ENCODE data around the gene CYP26C1. TPM values are rescaled to one million over a fixed set of nuclear protein-coding genes. Genes with fewer than 3 reads are reported as not detected.

CYP26C1 gene
- total and polyA plus RNA-seq, 2 of the 13 experiments (the other 11 are each of a cell fraction or from before 2014, with no cell fraction given), result 0.02 TPM; not detected in 1

DNA sequence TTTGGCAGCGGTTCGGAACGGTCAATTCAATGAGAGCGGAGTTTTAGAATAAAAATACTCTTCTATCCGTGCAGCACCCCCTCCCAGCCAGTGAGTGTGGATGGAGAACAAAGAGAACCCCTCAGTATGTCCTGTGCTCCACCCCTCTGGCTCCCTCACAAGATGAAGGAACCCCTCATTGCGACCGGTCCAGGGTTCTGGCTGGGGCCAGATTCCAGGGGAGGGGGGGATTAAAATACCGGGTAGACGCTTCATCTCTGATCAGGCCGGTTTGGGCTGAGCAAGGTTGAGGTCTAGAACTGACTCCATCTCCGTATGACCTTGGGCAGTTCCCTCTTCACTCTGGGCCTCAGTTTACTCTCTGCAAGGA lies 5.9 kb downstream of the CYP26C1 start:
- 76% methylated on average over 11 of the region's 11 CpGs for WGBS (ENCODE audit: low lambda C conversion rate)
- Histone ChIP-seq H2AFZ (ENCODE audit: low read length) (no peak overlapping the region), H3K9ac (ENCODE audit: insufficient read depth, low read depth, low read length) (no peak overlapping the region), H3K79me2 (ENCODE audit: insufficient read depth, low read length) (no peaks in the 10 kb centered on the region), H3K9me3 (ENCODE audit: low read length) (no peaks in the 10 kb centered on the region), H4K20me1 (ENCODE audit: insufficient read depth, low read length) (no peaks in the 10 kb centered on the region), H3K4me2 (ENCODE audit: low read depth, low read length) (no peak overlapping the region), H3K27me3 (ENCODE audit: control insufficient read depth in 1 of 2, insufficient read depth in 2 of 2, low read length in 2 of 2) (peaks cover 1 to 23% of the 10 kb centered on the region in 2 experiments; a peak in 4 of 5 replicates), H3K4me1 (ENCODE audit: insufficient read depth, low read length) (peaks cover 11% of the 10 kb centered on the region), H3K36me3 (replicated peaks in 1 of 2; ENCODE audit: control insufficient read depth in 1 of 2, insufficient read depth in 2 of 2, low read length in 2 of 2) (no peaks in the 10 kb centered on the region), H3K4me3 (replicated peaks in 1 of 3; ENCODE audit: insufficient read depth in 1 of 3, low read depth in 2 of 3, low read length in 3 of 3) (no peak overlapping the region), H3K27ac (ENCODE audit: extremely low read length, insufficient read depth, low read length) (no peak overlapping the region)
- in situ Hi-C loops (cut with HindIII; ENCODE audit: extremely low pct_ligation_motif_present, low pct_unique_long_range_greater_than_20kb), result no loop called here
- TF ChIP-seq STAG1 (CRISPR knock-in tag; IDR thresholded peaks at IDR 0.05) (no peak), KAT8 (CRISPR knock-in tag; IDR thresholded peaks at IDR 0.05) (no peak), PHF20 (CRISPR knock-in tag; IDR thresholded peaks at IDR 0.05) (no peak), ZNF510 (CRISPR knock-in tag; IDR thresholded peaks at IDR 0.05; ENCODE audit: low read depth) (no peak), ZNF781 (CRISPR knock-in tag; IDR thresholded peaks at IDR 0.05; ENCODE audit: borderline replicate concordance, not compliant biosample characterization) (no peak), ETV5 (CRISPR knock-in tag; IDR thresholded peaks at IDR 0.05; ENCODE audit: borderline replicate concordance) (no peak), ZNF3 (CRISPR knock-in tag; IDR thresholded peaks at IDR 0.05) (no peak), SRSF1 (optimal IDR thresholded peaks at IDR 0.05; ENCODE audit: low read depth, low read length) (no peak), DNMT1 (CRISPR knock-in tag; IDR thresholded peaks at IDR 0.05) (no peak), TARDBP (CRISPR knock-in tag; IDR thresholded peaks at IDR 0.05) (no peak), ZNF331 (CRISPR knock-in tag; IDR thresholded peaks at IDR 0.05) (no peak), ZNF891 (CRISPR knock-in tag; IDR thresholded peaks at IDR 0.05) (no peak), ATF7-NPFF (CRISPR knock-in tag; IDR thresholded peaks at IDR 0.05; ENCODE audit: low read depth) (no peak), ZBTB1 (CRISPR knock-in tag; IDR thresholded peaks at IDR 0.05; ENCODE audit: borderline replicate concordance) (no peak), ZBTB3 (CRISPR knock-in tag; IDR thresholded peaks at IDR 0.05; ENCODE audit: borderline replicate concordance, low read depth) (no peak)
- TF ChIP-seq, protein P1, sequence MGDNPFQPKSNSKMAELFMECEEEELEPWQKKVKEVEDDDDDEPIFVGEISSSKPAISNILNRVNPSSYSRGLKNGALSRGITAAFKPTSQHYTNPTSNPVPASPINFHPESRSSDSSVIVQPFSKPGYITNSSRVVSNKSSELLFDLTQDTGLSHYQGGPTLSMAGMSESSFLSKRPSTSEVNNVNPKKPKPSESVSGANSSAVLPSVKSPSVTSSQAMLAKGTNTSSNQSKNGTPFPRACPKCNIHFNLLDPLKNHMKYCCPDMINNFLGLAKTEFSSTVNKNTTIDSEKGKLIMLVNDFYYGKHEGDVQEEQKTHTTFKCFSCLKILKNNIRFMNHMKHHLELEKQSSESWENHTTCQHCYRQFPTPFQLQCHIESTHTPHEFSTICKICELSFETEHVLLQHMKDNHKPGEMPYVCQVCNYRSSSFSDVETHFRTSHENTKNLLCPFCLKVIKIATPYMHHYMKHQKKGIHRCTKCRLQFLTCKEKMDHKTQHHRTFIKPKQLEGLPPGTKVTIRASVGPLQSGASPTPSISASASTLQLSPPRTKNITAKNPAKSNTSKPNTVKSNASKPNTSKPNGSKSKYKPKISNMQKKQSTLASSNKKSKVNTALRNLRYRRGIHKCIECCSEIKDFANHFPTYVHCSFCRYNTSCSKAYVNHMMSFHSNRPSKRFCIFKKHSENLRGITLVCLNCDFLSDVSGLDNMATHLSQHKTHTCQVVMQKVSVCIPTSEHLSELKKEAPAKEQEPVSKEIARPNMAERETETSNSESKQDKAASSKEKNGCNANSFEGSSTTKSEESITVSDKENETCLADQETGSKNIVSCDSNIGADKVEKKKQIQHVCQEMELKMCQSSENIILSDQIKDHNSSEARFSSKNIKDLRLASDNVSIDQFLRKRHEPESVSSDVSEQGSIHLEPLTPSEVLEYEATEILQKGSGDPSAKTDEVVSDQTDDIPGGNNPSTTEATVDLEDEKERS (CRISPR knock-in tag; IDR thresholded peaks at IDR 0.05), result no peak
- TF ChIP-seq, protein P2, sequence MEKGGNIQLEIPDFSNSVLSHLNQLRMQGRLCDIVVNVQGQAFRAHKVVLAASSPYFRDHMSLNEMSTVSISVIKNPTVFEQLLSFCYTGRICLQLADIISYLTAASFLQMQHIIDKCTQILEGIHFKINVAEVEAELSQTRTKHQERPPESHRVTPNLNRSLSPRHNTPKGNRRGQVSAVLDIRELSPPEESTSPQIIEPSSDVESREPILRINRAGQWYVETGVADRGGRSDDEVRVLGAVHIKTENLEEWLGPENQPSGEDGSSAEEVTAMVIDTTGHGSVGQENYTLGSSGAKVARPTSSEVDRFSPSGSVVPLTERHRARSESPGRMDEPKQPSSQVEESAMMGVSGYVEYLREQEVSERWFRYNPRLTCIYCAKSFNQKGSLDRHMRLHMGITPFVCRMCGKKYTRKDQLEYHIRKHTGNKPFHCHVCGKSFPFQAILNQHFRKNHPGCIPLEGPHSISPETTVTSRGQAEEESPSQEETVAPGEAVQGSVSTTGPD (CRISPR knock-in tag; IDR thresholded peaks at IDR 0.05), result no peak
- ATAC-seq (no peak), FAIRE-seq (no peak), DNase-seq (ENCODE audit: low spot score) (no peak)
- intact Hi-C loops (cut with micrococcal nuclease; ENCODE audit: unreplicated experiment), result no loop called here
- ChIA-PET CTCF (ENCODE audit: low intra/inter-chr PET ratio, low total read pairs) (no interaction called here), POLR2A (no interaction called here)
- no TSS peak for BruUV-seq (replicated peaks)
